GM19438 (cell line): Measurements from ENCODE around the gene TTC39A.

Experiments
- ATAC-seq: cut with Tn5 transposase; IDR thresholded peaks from one replicate; pipeline ENCODE4 v1.9.1; 2021; ENCODE audit warnings: low read depth; ENCODE audit not compliant: unreplicated experiment

Gene TTC39A

GRCh38 chr1:51330331-51331201 is at the start of gene TTC39A:
TSS of gene TTC39A (minus strand) at chr1:51330562. CDS start at chr1:51330477, 85 bp downstream.
- ATAC-seq: no peak

GRCh38 chr1:51378871-51379270 is 48.5 kb upstream of the TTC39A start:
- no peak for ATAC-seq

GRCh38 chr1:51373898-51374297 is 43.5 kb upstream of the TTC39A start:
- no peak for ATAC-seq

- no peak for ATAC-seq
Measured at GRCh38 chr1:51372561-51372960, 42.2 kb upstream of the TTC39A start.

- ATAC-seq: no peak
Measured at GRCh38 chr1:51369171-51369570, 38.8 kb upstream of the TTC39A start.

GRCh38 chr1:51365774-51366173 is 35.4 kb upstream of the TTC39A start:
- ATAC-seq: no peak

- no peak for ATAC-seq
Measured at GRCh38 chr1:51359879-51360278, 29.5 kb upstream of the TTC39A start.

GRCh38 chr1:51355382-51355781 is 25.0 kb upstream of the TTC39A start:
- ATAC-seq: no peak

GRCh38 chr1:51354416-51354815 is 24.1 kb upstream of the TTC39A start:
- no peak for ATAC-seq

- ATAC-seq: no peak
Measured at GRCh38 chr1:51351907-51352306, 21.5 kb upstream of the TTC39A start.

GRCh38 chr1:51349862-51350261 is 19.5 kb upstream of the TTC39A start:
- no peak for ATAC-seq

GRCh38 chr1:51348147-51348527 is 17.8 kb upstream of the TTC39A start:
- no peak for ATAC-seq

- ATAC-seq: no peak
Measured at GRCh38 chr1:51347398-51348146, 17.2 kb upstream of the TTC39A start.

- no peak for ATAC-seq
Measured at GRCh38 chr1:51346086-51346942, 16.0 kb upstream of the TTC39A start.

- ATAC-seq: no peak
Measured at GRCh38 chr1:51345300-51345687, 14.9 kb upstream of the TTC39A start.

GRCh38 chr1:51344602-51345299 is 14.4 kb upstream of the TTC39A start:
- no peak for ATAC-seq

GRCh38 chr1:51344276-51344601 is 13.9 kb upstream of the TTC39A start:
- ATAC-seq: no peak

- no peak for ATAC-seq
Measured at GRCh38 chr1:51343624-51344023, 13.3 kb upstream of the TTC39A start.

- no peak for ATAC-seq
Measured at GRCh38 chr1:51342591-51343206, 12.3 kb upstream of the TTC39A start.

GRCh38 chr1:51341876-51342496 is 11.6 kb upstream of the TTC39A start:
- ATAC-seq: peak; percentile 57
